H1 (cell line): ENCODE data around the gene RHOBTB1. TPM values are rescaled to one million over a fixed set of nuclear protein-coding genes. Genes with fewer than 3 reads are reported as not detected.

Experiments used
- KDM5A ChIP-seq: fragments of 200-600 bp; IDR thresholded peaks from 2 replicates; pipeline ENCODE4 v1.7.1; 2012; ENCODE audit warnings: mild to moderate bottlenecking, low read length, inconsistent platforms, mixed read lengths
- POU5F1 ChIP-seq: IDR thresholded peaks from 2 replicates; pipeline ENCODE4 v1.6.1; 2011; ENCODE audit warnings: low read depth, mild to moderate bottlenecking, low read length, moderate library complexity
- SAP30 ChIP-seq: fragments of 300-600 bp; sonication (generic); IDR thresholded peaks from 2 replicates; pipeline ENCODE4 v1.7.1; 2012; ENCODE audit warnings: low read length, moderate library complexity, mild to moderate bottlenecking, inconsistent platforms; ENCODE audit not compliant: insufficient read depth, insufficient replicate concordance
- polyA plus RNA-seq, 7 experiments: library from polyadenylated mRNA; depleted of rRNA in 3 of 7; stranded (reverse) in 5 of 7; unstranded in 2 of 7; fragments of >200 nt in 5 of 7; fragments of 200-250 nt in 2 of 7; gene quantifications; 1 replicate in 5 of 7; 2 replicates in 1 of 7; 4 replicates in 1 of 7; pipeline versions ENCODE4 v1.2.1 to v1.2.3, GENCODE V29; 2011 to 2013; ENCODE audit warnings: missing spikeins in 2 of 7, mixed read lengths in 2 of 7
- total RNA-seq: library from RNA; stranded (reverse); fragmentation: NEBNext Ultra II Directional; extraction: Animal tissue kit (Norgen Biotek cat#: 25700); gene quantifications from 2 replicates; pipeline ENCODE4 v1.2.1, GENCODE V29; 2021

Gene RHOBTB1
- total and polyA plus RNA-seq, 2 of the 8 experiments (the other 6 are each of a cell fraction or from before 2014, with no cell fraction given): 6.1 to 7.4 TPM

- TF ChIP-seq SAP30 (no peak), POU5F1 (no peak), KDM5A (no peak)
Measured at GRCh38 chr10:60940446-60940845, 3.5 kb downstream of the RHOBTB1 start (continued).
